GM12878 (cell line): ENCODE data around the gene PPM1A.

ENCODE experiments used
- CBX5 ChIP-seq: sonication (generic); IDR thresholded peaks from 2 replicates; pipeline ENCODE4 v1.6.1; 2016; ENCODE audit warnings: low read depth, moderate library complexity, mild to moderate bottlenecking, inconsistent platforms
- CTCF ChIP-seq, 3 experiments: IDR thresholded peaks in 2 of 3; conservative IDR thresholded peaks in 1 of 3; 2 replicates each; pipeline ENCODE4 v1.5.1; 2011; ENCODE audit warnings: low read depth in 3 of 3, low read length in 3 of 3, mild to moderate bottlenecking in 3 of 3, control low read depth in 2 of 3, moderate library complexity in 2 of 3, inconsistent platforms in 1 of 3, mixed read lengths in 1 of 3; ENCODE audit not compliant: control insufficient read depth in 2 of 3, insufficient read depth in 1 of 3; ENCODE audit errors: extremely low read depth in 1 of 3
- ESRRA ChIP-seq: IDR thresholded peaks from 2 replicates; pipeline ENCODE4 v1.6.1; 2012; ENCODE audit warnings: mild to moderate bottlenecking, low read length, improper control_type of control experiment
- IKZF1 ChIP-seq: fragments of 450-650 bp; conservative IDR thresholded peaks from 2 replicates; pipeline ENCODE4 v1.6.1; 2017; ENCODE audit warnings: antibody characterized with exemption, mild to moderate bottlenecking
- MAX ChIP-seq: IDR thresholded peaks from 2 replicates; pipeline ENCODE4 v1.6.1; 2012; ENCODE audit warnings: low read depth, low read length, improper control_type of control experiment
- SUZ12 ChIP-seq: fragments of 200-600 bp; sonication (generic); IDR thresholded peaks from one replicate; pipeline ENCODE4 v1.6.1; 2018; ENCODE audit warnings: antibody characterized with exemption, mild to moderate bottlenecking; ENCODE audit not compliant: unreplicated experiment
- ZNF274 ChIP-seq: IDR thresholded peaks from one replicate; pipeline ENCODE4 v1.8.0; 2011; ENCODE audit not compliant: insufficient read length, insufficient read depth

- TF ChIP-seq IKZF1 (no peak), ZNF274 (no peak), CTCF (IDR thresholded peaks at IDR 0.05 in 2 of 3, conservative IDR thresholded peaks at IDR 0.05 in 1 of 3; ENCODE audit: control insufficient read depth in 2 of 3, extremely low read depth in 1 of 3, insufficient read depth in 1 of 3, low read depth in 3 of 3, low read length in 3 of 3) (no peak), CBX5 (no peak), MAX (no peak), ESRRA (no peak), SUZ12 (no peak)
These were observed 13.6 kb upstream of the PPM1A start for GRCh38 chr14:60235440-60235839.
